Measurements from ENCODE around the gene MBNL1. TPM values are rescaled to one million over a fixed set of nuclear protein-coding genes. Genes with fewer than 3 reads are reported as not detected.

Gene MBNL1
- total RNA-seq, 1 donor from 2014 or later = 69.4 TPM

DNA sequence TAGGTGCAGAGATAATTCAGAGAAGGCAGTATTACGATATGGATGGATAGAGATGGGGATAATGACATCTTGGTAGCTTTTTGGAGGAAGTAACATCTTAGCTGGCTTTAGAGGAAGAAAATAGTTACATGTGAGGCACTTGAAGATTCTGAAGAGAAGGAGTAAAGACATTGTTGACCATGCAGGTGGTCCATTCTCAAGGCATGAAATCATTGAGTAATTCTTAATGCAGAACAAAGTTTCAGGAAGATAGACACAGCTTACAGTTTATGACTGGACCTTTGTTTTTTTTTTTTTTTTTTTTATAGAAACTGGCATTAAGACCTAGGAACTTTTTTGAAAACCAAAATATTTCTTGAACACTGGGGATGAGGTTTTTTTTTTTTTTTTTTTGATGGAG, 28.2 kb downstream of the MBNL1 start:
- peaks cover 40% of the 10 kb centered on the region for H3K4me1 Mint-ChIP-seq (ENCODE audit: unreplicated experiment)
- H3K27ac Mint-ChIP-seq = no peak overlapping the region
- no peaks in the 10 kb centered on the region for H3K27me3 Mint-ChIP-seq
- peak overlapping the region; percentile 18 for H3K4me3 Mint-ChIP-seq
- no peak for TF ChIP-seq CTCF (conservative IDR thresholded peaks at IDR 0.05)
- peaks cover 15% of the 10 kb centered on the region for H3K36me3 Mint-ChIP-seq
- no peak for DNase-seq (ENCODE audit: extremely low spot score, unreplicated experiment)
- H3K9me3 Mint-ChIP-seq = no peaks in the 10 kb centered on the region

GRCh38 chr3:152298393-152299248, 29.9 kb downstream of the MBNL1 start:
- H3K27ac Mint-ChIP-seq = peak overlapping the region; percentile 81
- peaks cover 46% of the 10 kb centered on the region for H3K4me1 Mint-ChIP-seq (ENCODE audit: unreplicated experiment)
- no peak for DNase-seq (ENCODE audit: extremely low spot score, unreplicated experiment)
- TF ChIP-seq CTCF (conservative IDR thresholded peaks at IDR 0.05) = no peak
- H3K27me3 Mint-ChIP-seq = no peaks in the 10 kb centered on the region
- H3K36me3 Mint-ChIP-seq = peaks cover 15% of the 10 kb centered on the region
- H3K9me3 Mint-ChIP-seq = no peaks in the 10 kb centered on the region
- H3K4me3 Mint-ChIP-seq = peak overlapping the region; percentile 80

GRCh38 chr3:152299249-152299976, 30.7 kb downstream of the MBNL1 start:
- Mint-ChIP-seq H3K4me1 (ENCODE audit: unreplicated experiment) (peaks cover 52% of the 10 kb centered on the region), H3K27ac (peak overlapping the region; percentile 81), H3K9me3 (no peaks in the 10 kb centered on the region), H3K4me3 (peak overlapping the region; percentile 80), H3K36me3 (peaks cover 15% of the 10 kb centered on the region), H3K27me3 (no peaks in the 10 kb centered on the region)
- no peak for DNase-seq (ENCODE audit: extremely low spot score, unreplicated experiment)
- no peak for TF ChIP-seq CTCF (conservative IDR thresholded peaks at IDR 0.05)

DNA sequence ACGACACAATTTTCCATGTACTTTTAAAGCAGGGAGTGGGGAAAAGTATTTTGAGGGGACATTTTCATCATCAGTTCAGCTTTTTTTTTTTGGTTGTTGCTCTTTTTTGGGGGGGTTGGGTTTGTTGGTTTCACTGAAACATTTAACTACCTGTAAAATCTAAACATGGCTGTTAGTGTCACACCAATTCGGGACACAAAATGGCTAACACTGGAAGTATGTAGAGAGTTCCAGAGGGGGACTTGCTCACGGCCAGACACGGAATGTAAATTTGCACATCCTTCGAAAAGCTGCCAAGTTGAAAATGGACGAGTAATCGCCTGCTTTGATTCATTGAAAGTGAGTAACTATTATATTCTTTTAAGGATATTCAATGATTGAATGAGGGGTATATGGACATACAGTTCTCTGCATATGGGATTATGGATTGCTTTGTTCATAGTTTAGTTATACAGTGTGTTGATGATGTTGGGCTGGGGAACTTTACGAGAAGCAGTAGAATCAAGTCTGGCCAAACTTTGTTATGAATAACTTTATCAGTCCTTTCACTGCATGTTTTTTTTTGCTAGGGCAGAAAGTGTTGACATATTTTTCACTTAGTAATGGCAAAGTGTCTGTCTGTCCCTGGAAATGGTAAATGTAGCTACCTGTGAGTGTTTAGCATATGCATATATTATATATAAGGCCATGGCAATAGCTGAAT, 31.5 kb downstream of the MBNL1 start:
- peaks cover 53% of the 10 kb centered on the region for H3K4me1 Mint-ChIP-seq (ENCODE audit: unreplicated experiment)
- H3K27ac Mint-ChIP-seq = no peak overlapping the region
- TF ChIP-seq CTCF (conservative IDR thresholded peaks at IDR 0.05) = no peak
- H3K36me3 Mint-ChIP-seq = peaks cover 15% of the 10 kb centered on the region
- H3K9me3 Mint-ChIP-seq = no peaks in the 10 kb centered on the region
- peak overlapping the region; percentile 80 for H3K4me3 Mint-ChIP-seq
- no peak for DNase-seq (ENCODE audit: extremely low spot score, unreplicated experiment)
- no peaks in the 10 kb centered on the region for H3K27me3 Mint-ChIP-seq

- Mint-ChIP-seq H3K9me3 (no peaks in the 10 kb centered on the region), H3K36me3 (peaks cover 19% of the 10 kb centered on the region), H3K27me3 (no peaks in the 10 kb centered on the region), H3K4me3 (no peak overlapping the region), H3K4me1 (ENCODE audit: unreplicated experiment) (peaks cover 42% of the 10 kb centered on the region), H3K27ac (no peak overlapping the region)
- no peak for DNase-seq (ENCODE audit: extremely low spot score, unreplicated experiment)
- no peak for TF ChIP-seq CTCF (conservative IDR thresholded peaks at IDR 0.05)
Measured at GRCh38 chr3:152301745-152302181, 33.0 kb downstream of the MBNL1 start.

All from type B pancreatic cell (in vitro differentiated cells).